Muscle layer of colon (tissue), 2 donors: Measurements from ENCODE around the gene NDUFB10.

ENCODE experiments used
- H3K27ac ChIP-seq: one replicate; pipeline ENCODE4 v1.7.0; 2013; ENCODE audit warnings: low read depth, mild to moderate bottlenecking, low read length, moderate library complexity
- H3K27me3 ChIP-seq, 2 donors: one replicate each; pipeline ENCODE4 v1.7.0; 2013; ENCODE audit warnings: low read length in 2 of 2, mild to moderate bottlenecking in 2 of 2; ENCODE audit not compliant: insufficient read depth in 2 of 2, control insufficient read depth in 1 of 2
- H3K36me3 ChIP-seq: one replicate; pipeline ENCODE4 v1.7.0; 2013; ENCODE audit warnings: mild to moderate bottlenecking, low read length; ENCODE audit not compliant: insufficient read depth
- H3K4me1 ChIP-seq: one replicate; pipeline ENCODE4 v1.7.0; 2013; ENCODE audit warnings: mild to moderate bottlenecking, low read length; ENCODE audit not compliant: insufficient read depth
- H3K4me3 ChIP-seq, 2 donors: one replicate each; pipeline ENCODE4 v1.7.0; 2013; ENCODE audit warnings: low read length in 2 of 2, low read depth in 1 of 2, mild to moderate bottlenecking in 1 of 2, moderate library complexity in 1 of 2
- H3K9ac ChIP-seq: one replicate; pipeline ENCODE4 v1.7.0; 2013; ENCODE audit warnings: low read length
- H3K9me3 ChIP-seq: one replicate; pipeline ENCODE4 v1.7.0; 2013; ENCODE audit warnings: mild to moderate bottlenecking, low read length
- donor health status: abdominal sarcoma.
- donor health status: Adenocarcinoma of cecum.

Gene NDUFB10

DNA sequence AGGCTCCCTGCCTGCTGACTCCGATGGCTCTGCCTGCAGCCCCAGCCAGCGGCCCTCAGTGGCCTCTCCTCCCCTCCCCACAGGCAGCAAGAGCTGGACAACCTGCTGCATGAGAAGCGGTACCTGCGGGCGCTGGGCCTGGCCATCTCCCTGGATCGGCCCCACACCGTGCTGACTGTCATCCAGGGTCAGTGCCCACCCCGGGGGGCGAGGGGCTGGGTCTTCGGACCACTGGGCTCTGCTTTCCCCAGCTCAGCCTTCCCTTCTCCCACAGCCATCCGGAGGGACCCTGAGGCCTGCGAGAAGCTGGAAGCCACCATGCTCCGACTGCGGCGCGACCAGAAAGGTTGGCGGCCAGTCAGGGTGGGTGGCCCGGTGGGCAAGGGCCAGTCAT lies 18.5 kb downstream of the NDUFB10 start:
- Histone ChIP-seq H3K9me3 (no peaks in the 10 kb centered on the region), H3K36me3 (peaks cover 34% of the 10 kb centered on the region), H3K4me1 (peaks cover 8% of the 10 kb centered on the region), H3K4me3 (no peak overlapping the region), H3K27ac (no peak overlapping the region), H3K27me3 (peaks cover 22 to 64% of the 10 kb centered on the region in 2 donors), H3K9ac (no peak overlapping the region)

DNA sequence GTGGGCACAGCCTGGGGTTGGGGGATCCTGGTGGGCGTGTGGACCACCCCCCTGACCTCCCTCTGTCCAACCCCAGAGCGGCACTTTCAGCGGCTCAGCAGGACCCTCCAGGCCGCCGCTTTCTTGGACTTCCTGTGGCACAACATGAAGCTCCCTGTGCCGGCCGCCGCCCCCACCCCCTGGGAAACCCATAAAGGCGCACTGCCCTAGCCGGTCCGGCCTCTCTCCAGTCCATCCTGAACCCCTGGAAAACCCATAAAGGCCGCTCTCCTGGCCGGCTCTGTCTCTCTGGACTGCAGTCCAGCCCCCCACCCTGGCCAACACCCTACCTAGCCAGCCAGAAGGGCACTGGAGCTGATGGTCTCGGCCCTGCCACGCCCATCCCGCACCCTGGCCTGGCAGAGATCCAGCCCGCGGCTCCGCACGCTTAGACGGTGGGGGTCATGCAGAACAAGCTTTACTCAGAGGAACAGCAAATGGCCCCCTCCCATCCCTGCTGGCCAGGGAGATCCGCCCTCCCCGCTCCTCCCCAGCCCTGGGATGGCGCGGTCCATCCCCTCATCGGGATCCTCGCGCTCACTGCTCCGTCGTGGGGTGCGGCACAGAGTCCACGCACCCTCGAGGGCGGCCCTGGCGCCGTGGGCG lies 19.3 kb downstream of the NDUFB10 start:
- H3K27ac ChIP-seq, result no peak overlapping the region
- H3K4me1 ChIP-seq, result peaks cover 5% of the 10 kb centered on the region

DNA sequence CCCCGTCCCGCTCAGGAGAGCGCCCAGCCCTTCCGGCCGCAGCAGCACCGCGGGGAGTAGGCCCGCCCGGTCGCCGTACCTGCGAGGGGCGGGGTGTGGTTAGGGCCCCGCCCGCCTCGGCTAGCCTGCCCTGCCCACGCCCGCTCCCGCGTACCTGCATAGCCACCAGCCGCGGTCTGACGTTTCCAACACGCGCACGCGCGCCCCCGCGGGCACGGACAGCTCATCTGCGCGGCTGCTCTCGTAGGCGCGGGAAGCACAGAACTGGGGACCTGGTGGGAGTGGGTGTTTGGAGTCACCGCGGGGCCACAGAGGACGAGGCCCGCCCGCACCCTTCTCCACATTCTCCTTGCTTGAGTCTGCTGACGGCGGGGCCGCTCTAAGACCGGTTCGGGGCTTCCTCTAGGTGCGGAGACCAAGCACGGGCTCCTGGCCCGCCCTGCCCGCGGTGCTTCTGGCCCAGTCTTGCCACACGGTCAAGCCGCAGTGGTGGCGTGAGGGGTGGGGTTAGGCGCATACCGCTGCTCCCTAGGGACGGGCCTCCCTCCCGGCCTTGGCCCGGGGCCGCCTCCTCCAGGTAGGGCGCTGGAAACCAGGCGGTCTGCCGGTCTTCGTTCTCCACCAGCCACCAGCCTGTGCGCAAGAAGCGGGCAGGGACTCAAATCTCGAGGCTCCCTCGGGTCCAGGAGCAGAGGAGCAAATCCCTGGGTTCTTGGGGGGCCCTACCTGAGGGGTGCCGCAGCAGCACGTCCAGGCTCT lies 20.1 kb downstream of the NDUFB10 start:
- no peak overlapping the region for H3K9ac ChIP-seq
- H3K9me3 ChIP-seq, result no peaks in the 10 kb centered on the region
- peaks cover 5% of the 10 kb centered on the region for H3K4me1 ChIP-seq
- peaks cover 32% of the 10 kb centered on the region for H3K36me3 ChIP-seq
- no peak overlapping the region for H3K4me3 ChIP-seq
- no peak overlapping the region for H3K27ac ChIP-seq
- peaks cover 22 to 67% of the 10 kb centered on the region in 2 donors for H3K27me3 ChIP-seq

More for the DNA sequence above, 19.3 kb downstream of the NDUFB10 start:
- Histone ChIP-seq H3K9ac (no peak overlapping the region), H3K9me3 (no peaks in the 10 kb centered on the region), H3K27me3 (peaks cover 22 to 67% of the 10 kb centered on the region in 2 donors), H3K36me3 (peaks cover 34% of the 10 kb centered on the region), H3K4me3 (no peak overlapping the region)

DNA sequence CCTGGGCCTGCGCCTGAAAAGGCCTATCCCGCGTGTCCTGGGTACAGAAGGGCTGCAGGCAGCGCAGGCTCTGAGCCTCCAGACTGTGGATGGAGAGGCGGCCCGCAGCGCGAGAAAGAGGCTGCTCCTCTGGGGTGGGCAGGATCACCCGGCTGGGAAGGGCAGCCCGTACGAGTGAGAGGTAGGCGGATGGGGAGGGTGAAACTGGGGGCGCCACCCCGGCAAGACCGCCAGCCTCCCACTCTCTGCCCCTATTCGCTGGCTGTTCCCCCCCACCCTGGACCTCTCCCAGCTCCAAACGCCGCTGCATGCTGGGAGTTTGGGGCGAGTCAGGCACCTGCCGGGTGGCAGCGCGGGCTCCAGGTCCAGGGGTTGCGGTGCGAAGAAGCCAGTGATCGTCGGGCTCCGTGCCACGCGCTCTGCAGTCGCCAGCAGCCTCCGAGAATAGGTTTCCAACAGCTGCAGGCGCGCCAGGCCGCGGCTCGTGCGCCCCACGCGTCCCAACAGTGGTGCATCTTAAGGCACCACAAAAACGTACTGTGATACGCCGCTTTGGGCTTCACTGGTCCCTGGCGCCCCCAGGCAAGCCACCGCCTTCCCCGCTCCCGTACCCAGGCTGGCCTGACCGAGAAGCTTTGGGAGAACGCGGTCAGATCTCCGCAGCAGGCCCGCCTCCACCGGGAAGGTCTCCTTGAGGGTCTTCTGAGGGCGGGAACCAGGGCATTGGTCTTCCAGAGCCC lies 20.9 kb downstream of the NDUFB10 start:
- no peak overlapping the region for H3K27ac ChIP-seq
- H3K4me3 ChIP-seq, result no peak overlapping the region
- H3K9ac ChIP-seq, result no peak overlapping the region
- peaks cover 11% of the 10 kb centered on the region for H3K4me1 ChIP-seq
- peaks cover 24% of the 10 kb centered on the region for H3K36me3 ChIP-seq
- H3K27me3 ChIP-seq, result peaks cover 22 to 67% of the 10 kb centered on the region in 2 donors
- H3K9me3 ChIP-seq, result no peaks in the 10 kb centered on the region

DNA sequence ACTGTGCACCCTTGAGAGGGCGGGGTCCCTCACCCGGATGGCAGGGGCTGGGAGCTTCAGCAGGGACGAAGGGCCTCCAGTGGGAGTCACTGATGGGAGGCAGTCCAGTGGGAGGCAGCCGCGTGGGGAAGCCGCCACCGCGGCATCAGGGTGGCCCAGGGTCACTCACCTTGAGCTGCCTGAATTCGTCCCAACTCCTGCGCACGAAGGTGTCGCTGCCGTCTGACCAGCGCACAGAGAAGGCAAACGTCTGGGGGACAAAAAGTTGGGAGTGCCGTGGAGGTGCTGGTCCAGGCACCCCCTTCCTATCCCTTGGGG lies 21.4 kb downstream of the NDUFB10 start:
- no peak overlapping the region for H3K9ac ChIP-seq
- peaks cover 22 to 67% of the 10 kb centered on the region in 2 donors for H3K27me3 ChIP-seq
- no peaks in the 10 kb centered on the region for H3K9me3 ChIP-seq
- peaks cover 14% of the 10 kb centered on the region for H3K4me1 ChIP-seq
- no peak overlapping the region for H3K4me3 ChIP-seq
- H3K27ac ChIP-seq, result no peak overlapping the region
- peaks cover 20% of the 10 kb centered on the region for H3K36me3 ChIP-seq

DNA sequence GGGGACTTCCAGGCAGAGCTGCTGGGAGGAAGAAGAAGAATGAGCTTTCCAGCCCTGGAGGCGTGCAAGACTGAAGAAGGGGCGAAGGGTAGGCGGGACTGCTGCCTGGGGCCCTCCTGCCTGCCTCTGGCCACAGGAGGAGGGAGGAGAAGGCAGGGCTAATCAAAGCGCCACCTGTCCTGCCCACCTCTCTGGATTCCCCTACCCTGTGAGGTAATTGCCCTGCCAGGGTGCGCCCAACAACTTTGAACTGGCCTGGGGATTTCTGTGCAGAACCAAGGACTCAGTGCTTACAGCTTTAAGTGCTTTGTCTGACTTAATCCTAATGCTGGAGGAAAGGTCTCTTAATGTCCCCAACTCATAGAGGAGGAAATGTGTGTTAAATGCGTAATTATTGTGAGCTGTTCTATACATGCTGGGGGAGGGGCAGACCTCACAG lies 22.1 kb downstream of the NDUFB10 start, which contains the start of gene NOXO1:
TSS of gene NOXO1 (minus strand) at position 72 of the 439 bp plus-strand sequence. CDS start 290 bp downstream, outside the sequence.
- Histone ChIP-seq H3K27ac (no peak within 1 kb of the TSS), H3K27me3 (peaks cover 19 to 62% of the 10 kb centered on the region in 2 donors), H3K9me3 (no peaks in the 10 kb centered on the region), H3K9ac (no peak within 1 kb of the TSS), H3K4me1 (peaks cover 14% of the 10 kb centered on the region), H3K36me3 (peaks cover 20% of the 10 kb centered on the region), H3K4me3 (no peak within 1 kb of the TSS)

DNA sequence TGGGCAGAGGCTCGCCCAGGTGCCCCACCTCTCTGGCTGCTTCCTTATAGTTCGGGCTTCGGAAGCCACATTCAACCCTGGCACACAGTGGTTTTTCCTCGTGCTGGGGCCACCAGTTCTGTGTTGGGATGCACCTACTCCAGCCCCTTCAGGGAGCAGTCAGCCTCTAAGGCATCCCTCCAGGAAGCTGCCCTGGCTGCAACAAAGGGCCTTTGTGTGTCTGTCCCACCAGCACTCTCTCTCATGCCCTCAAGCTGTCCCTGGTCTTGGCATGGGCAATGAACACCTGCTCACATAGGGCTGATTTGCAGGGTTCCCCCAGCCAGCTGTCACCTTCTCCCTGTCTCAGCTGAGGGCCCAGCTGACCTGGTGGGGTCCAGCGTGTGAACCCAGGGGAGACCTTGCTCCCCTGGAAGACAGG lies 22.7 kb downstream of the NDUFB10 start:
- no peak overlapping the region for H3K9ac ChIP-seq
- peaks cover 19 to 60% of the 10 kb centered on the region in 2 donors for H3K27me3 ChIP-seq
- no peak overlapping the region for H3K27ac ChIP-seq
- no peaks in the 10 kb centered on the region for H3K9me3 ChIP-seq
- H3K4me1 ChIP-seq, result peaks cover 14% of the 10 kb centered on the region
- no peak overlapping the region for H3K4me3 ChIP-seq
- H3K36me3 ChIP-seq, result peaks cover 20% of the 10 kb centered on the region

DNA sequence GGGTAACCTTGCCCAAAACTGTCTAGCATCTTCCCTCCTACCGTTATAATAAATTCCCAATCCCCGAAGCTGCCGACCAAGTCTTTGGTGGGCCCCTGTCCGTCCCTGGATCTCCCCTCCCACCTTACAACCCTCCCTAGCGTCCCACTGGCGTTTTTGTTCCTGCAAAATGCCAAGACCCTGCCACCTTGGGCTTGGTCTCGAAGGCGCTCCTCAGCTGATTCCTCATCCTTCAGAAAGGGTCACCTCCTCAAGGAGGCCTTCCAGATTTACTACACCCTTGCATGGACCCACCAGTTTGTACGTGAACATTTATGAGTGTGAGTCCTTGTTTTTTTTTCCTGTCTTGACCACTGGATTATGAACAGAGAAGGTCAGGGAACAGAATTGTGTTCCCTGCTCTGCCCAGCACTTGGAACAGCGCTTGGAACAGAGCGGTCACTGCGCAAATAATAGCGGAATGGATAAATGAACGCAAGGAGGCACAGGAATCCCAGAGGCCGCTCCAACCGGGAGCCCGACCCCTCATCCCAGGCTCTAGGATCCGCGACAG lies 23.7 kb downstream of the NDUFB10 start:
- Histone ChIP-seq H3K27ac (no peak overlapping the region), H3K9ac (no peak overlapping the region), H3K4me1 (peaks cover 14% of the 10 kb centered on the region), H3K36me3 (peaks cover 15% of the 10 kb centered on the region), H3K4me3 (peak overlapping the region; percentile 61 to 87), H3K9me3 (no peaks in the 10 kb centered on the region), H3K27me3 (peaks cover 19 to 50% of the 10 kb centered on the region in 2 donors)

DNA sequence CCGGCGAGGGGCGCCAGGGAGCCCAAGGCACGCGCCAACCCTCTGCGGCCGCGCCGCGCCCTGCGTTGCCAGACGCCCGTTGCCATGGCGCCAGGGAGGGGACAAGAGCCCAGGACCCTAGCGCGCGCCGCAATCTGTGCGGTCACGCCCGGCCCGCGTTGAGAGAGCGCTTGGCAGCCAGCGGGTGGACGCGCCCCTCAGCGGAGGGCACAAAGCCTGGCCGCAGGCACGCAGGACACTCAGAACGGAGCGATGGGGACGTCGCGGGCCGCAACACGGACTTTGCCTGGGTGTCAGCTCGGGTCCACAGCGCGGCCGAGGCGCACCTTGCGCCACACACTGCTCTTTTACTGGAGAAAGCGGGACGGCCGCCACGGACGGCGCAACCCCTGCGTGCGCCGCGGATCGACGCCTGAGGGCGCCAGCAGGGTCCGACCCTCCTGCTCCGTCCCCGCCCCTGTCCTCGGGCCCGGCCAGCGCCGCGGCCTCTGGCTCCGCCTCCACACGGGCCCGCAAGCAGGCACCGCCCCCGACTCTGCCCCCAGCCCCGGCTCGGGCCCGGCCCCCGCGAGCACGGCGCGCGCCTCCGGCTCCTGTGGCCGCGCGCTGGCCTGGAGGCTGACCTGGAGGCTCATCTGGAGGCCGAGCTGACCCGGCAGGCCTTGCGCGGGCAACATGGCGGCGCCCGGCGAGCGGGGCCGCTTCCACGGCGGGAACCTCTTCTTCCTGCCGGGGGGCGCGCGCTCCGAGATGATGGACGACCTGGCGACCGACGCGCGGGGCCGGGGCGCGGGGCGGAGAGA lies 24.4 kb downstream of the NDUFB10 start, which contains the start of gene GFER:
TSS of gene GFER (plus strand) at position 650 of the 803 bp plus-strand sequence. CDS start at position 676, 26 bp downstream.
- Histone ChIP-seq H3K36me3 (peaks cover 15% of the 10 kb centered on the region), H3K9me3 (no peaks in the 10 kb centered on the region), H3K4me1 (peaks cover 14% of the 10 kb centered on the region), H3K4me3 (peak within 1 kb of the TSS; percentile 61 to 87), H3K27ac (peak within 1 kb of the TSS; percentile 63), H3K9ac (peak within 1 kb of the TSS; percentile 27), H3K27me3 (peaks cover 22 to 47% of the 10 kb centered on the region in 2 donors)

DNA sequence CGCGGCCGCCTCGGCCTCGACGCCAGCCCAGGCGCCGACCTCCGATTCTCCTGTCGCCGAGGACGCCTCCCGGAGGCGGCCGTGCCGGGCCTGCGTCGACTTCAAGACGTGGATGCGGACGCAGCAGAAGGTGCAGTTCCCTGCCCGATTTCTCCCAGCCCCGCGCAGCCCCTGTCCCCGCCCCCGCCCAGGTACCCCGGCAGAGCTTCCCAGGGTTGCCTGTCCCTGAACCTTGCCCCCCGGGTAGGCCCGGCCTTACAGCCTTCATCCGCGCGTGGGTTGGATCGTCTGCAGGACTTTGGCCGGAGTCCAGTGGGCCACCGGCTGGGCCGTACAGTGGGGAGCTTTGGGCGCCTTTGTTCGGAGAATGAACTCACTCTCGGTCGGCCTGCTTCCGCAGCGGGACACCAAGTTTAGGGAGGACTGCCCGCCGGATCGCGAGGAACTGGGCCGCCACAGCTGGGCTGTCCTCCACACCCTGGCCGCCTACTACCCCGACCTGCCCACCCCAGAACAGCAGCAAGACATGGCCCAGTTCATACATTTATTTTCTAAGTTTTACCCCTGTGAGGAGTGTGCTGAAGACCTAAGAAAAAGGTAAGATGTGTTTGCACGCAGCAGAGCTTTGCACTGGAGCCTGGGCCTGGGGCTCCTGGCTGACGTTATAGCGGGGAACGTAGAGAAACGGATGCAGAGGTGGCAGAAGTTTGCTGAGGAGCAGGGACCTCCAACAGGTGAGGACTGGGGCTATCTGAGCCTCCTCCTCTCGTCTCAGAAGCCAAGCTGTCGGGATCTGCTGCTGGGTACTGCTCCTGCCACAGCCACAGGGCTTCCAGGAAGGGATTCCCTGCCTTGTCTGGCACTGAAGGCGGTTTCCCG lies 25.2 kb downstream of the NDUFB10 start:
- Histone ChIP-seq H3K4me3 (peak overlapping the region; percentile 61 to 87), H3K36me3 (peaks cover 15% of the 10 kb centered on the region), H3K9ac (peak overlapping the region; percentile 27), H3K27ac (peak overlapping the region; percentile 63), H3K9me3 (no peaks in the 10 kb centered on the region), H3K4me1 (peaks cover 14% of the 10 kb centered on the region), H3K27me3 (peaks cover 31 to 47% of the 10 kb centered on the region in 2 donors)
